Dendritic cell treated with granulocyte-macrophage colony-stimulating factor and Interleukin-4, amounts not matched to agents 40 ng/mL and 50 ng/mL, for 4 days (primary cell): ENCODE data around the gene PRKCD.

Experiments used
- H3K27ac Mint-ChIP-seq: one replicate; pipeline ENCODE4 v1.8.0; 2022; ENCODE audit warnings: mild to moderate bottlenecking, mixed read lengths
- H3K27me3 Mint-ChIP-seq: one replicate; pipeline ENCODE4 v1.8.0; 2022; ENCODE audit warnings: mild to moderate bottlenecking, mixed read lengths
- H3K36me3 Mint-ChIP-seq: one replicate; pipeline ENCODE4 v1.8.0; 2022; ENCODE audit warnings: low read depth, mixed read lengths
- H3K4me1 Mint-ChIP-seq: one replicate; pipeline ENCODE4 v1.8.0; 2022; ENCODE audit warnings: low read depth, mixed read lengths
- H3K4me3 Mint-ChIP-seq: one replicate; pipeline ENCODE4 v1.8.0; 2022; ENCODE audit warnings: mild to moderate bottlenecking, moderate library complexity, mixed read lengths
- H3K9me3 Mint-ChIP-seq: one replicate; pipeline ENCODE4 v1.8.0; 2022; ENCODE audit warnings: mixed read lengths
- intact Hi-C: fragments of 100-400 bp; cut with micrococcal nuclease; formaldehyde crosslinking; loops from one replicate; pipeline ENCODE4 v1.15.0; 2022

PRKCD gene

GRCh38 chr3:53223025-53223424 is 62.0 kb downstream of the PRKCD start:
- peaks cover 22% of the 10 kb centered on the region for H3K4me1 Mint-ChIP-seq
- peaks cover 62% of the 10 kb centered on the region for H3K36me3 Mint-ChIP-seq
- no peaks in the 10 kb centered on the region for H3K27me3 Mint-ChIP-seq
- no peaks in the 10 kb centered on the region for H3K9me3 Mint-ChIP-seq
- H3K4me3 Mint-ChIP-seq = no peak overlapping the region
- peak overlapping the region; percentile 19 for H3K27ac Mint-ChIP-seq
- intact Hi-C loops = no loop called here

GRCh38 chr3:53223541-53223966 is 62.5 kb downstream of the PRKCD start:
- peaks cover 17% of the 10 kb centered on the region for H3K4me1 Mint-ChIP-seq
- no peaks in the 10 kb centered on the region for H3K27me3 Mint-ChIP-seq
- no peak overlapping the region for H3K27ac Mint-ChIP-seq
- intact Hi-C loops = no loop called here
- H3K9me3 Mint-ChIP-seq = no peaks in the 10 kb centered on the region
- H3K4me3 Mint-ChIP-seq = no peak overlapping the region
- peaks cover 67% of the 10 kb centered on the region for H3K36me3 Mint-ChIP-seq

DNA sequence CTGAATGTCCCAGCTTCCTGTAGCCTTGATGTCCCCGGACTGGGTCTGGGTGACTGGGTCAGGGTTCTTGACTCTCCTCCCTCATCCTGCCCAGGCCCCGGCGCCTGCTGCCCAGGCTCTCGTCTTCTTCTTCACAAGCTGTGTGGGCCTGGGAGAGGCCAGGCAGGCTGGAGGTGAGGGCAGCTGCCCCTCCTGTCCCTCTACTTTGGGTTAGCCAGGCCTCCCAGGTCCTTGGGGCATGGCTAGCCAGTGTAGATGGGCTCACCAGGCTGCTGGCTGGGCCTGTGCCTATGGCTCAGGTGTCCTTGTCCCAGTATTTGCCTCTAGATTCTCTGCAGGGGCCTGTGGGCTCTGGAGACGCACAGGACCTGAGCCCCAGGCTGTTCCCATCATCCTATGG is 63.0 kb downstream of the PRKCD start:
- Mint-ChIP-seq H3K4me3 (no peak overlapping the region), H3K4me1 (peaks cover 17% of the 10 kb centered on the region), H3K27me3 (no peaks in the 10 kb centered on the region), H3K27ac (no peak overlapping the region), H3K9me3 (no peaks in the 10 kb centered on the region), H3K36me3 (peaks cover 72% of the 10 kb centered on the region)
- intact Hi-C loops = no loop called here

- H3K4me3 Mint-ChIP-seq = no peak overlapping the region
- H3K36me3 Mint-ChIP-seq = peaks cover 77% of the 10 kb centered on the region
- H3K27ac Mint-ChIP-seq = peak overlapping the region; percentile 41
- H3K27me3 Mint-ChIP-seq = no peaks in the 10 kb centered on the region
- H3K4me1 Mint-ChIP-seq = peaks cover 17% of the 10 kb centered on the region
- no peaks in the 10 kb centered on the region for H3K9me3 Mint-ChIP-seq
- intact Hi-C loops = no loop called here
Measured at GRCh38 chr3:53224536-53224935, 63.5 kb downstream of the PRKCD start.

- no peaks in the 10 kb centered on the region for H3K9me3 Mint-ChIP-seq
- H3K27me3 Mint-ChIP-seq = no peaks in the 10 kb centered on the region
- peak overlapping the region; percentile 41 for H3K27ac Mint-ChIP-seq
- peaks cover 10% of the 10 kb centered on the region for H3K4me1 Mint-ChIP-seq
- intact Hi-C loops = no loop called here
- H3K36me3 Mint-ChIP-seq = peaks cover 84% of the 10 kb centered on the region
- H3K4me3 Mint-ChIP-seq = no peak overlapping the region
Measured at GRCh38 chr3:53225181-53225580, 64.2 kb downstream of the PRKCD start.

GRCh38 chr3:53225651-53226050 is 64.6 kb downstream of the PRKCD start:
- Mint-ChIP-seq H3K9me3 (no peaks in the 10 kb centered on the region), H3K36me3 (peaks cover 88% of the 10 kb centered on the region), H3K4me1 (peaks cover 8% of the 10 kb centered on the region), H3K27me3 (no peaks in the 10 kb centered on the region), H3K4me3 (no peak overlapping the region), H3K27ac (no peak overlapping the region)
- intact Hi-C loops = no loop called here

- Mint-ChIP-seq H3K36me3 (peaks cover 95% of the 10 kb centered on the region), H3K27ac (no peak overlapping the region), H3K9me3 (no peaks in the 10 kb centered on the region)
Measured at GRCh38 chr3:53226142-53226840, 65.3 kb downstream of the PRKCD start.

GRCh38 chr3:53226841-53227407 is 65.9 kb downstream of the PRKCD start:
- Mint-ChIP-seq H3K4me1 (peaks cover 8% of the 10 kb centered on the region), H3K27me3 (no peaks in the 10 kb centered on the region), H3K27ac (no peak overlapping the region), H3K9me3 (no peaks in the 10 kb centered on the region), H3K36me3 (peaks cover 100% of the 10 kb centered on the region), H3K4me3 (no peak overlapping the region)
- intact Hi-C loops = no loop called here

More at GRCh38 chr3:53226142-53226840, 65.3 kb downstream of the PRKCD start:
- intact Hi-C loops = no loop called here
- H3K27me3 Mint-ChIP-seq = no peaks in the 10 kb centered on the region
- peaks cover 8% of the 10 kb centered on the region for H3K4me1 Mint-ChIP-seq
- H3K4me3 Mint-ChIP-seq = no peak overlapping the region

DNA sequence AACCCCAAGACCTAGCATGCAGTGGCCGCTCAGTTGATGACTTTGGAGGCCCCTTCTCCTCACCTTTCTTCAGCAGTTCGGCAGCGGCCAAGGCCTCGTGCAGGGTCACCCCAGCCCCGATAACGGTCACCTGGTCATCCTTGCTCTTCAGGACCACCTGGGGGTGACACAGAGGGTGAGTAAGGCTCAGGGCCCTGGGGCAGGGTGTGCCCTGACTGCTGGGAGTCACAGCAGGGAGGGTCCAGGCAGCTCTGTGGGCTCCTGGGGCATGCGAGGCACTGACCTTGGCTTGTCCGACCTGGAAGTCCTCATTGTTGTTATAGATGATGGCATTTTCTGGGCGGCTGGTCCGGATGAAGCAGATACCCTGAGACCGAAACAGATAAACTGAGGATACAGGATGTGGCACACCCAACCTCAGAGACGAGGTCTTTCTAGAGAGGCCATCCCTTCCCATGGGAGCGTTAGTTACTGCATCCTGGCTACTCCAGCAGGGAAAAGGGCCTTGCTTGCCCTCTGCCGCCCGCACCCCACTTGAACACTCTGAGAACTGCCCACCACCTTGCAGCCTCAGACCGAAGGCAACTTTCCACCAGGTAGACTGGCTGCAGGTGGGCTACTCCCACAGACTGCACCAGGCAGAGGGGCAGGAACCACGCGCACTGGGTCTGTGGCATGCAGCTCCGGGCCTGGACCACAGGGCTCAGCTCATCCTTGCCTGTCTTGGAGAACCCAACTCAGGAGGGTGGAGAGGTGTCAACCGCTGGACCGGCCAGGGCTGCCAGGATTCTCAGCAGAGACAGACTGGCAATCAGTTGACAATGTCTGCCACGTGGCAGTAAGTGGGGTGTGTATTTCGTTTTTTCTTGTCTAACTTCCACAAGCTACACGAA is 67.2 kb downstream of the PRKCD start:
- Mint-ChIP-seq H3K27ac (no peak overlapping the region), H3K4me1 (peaks cover 8% of the 10 kb centered on the region), H3K36me3 (peaks cover 100% of the 10 kb centered on the region), H3K4me3 (no peak overlapping the region), H3K27me3 (no peaks in the 10 kb centered on the region), H3K9me3 (no peaks in the 10 kb centered on the region)
- intact Hi-C loops = no loop called here

DNA sequence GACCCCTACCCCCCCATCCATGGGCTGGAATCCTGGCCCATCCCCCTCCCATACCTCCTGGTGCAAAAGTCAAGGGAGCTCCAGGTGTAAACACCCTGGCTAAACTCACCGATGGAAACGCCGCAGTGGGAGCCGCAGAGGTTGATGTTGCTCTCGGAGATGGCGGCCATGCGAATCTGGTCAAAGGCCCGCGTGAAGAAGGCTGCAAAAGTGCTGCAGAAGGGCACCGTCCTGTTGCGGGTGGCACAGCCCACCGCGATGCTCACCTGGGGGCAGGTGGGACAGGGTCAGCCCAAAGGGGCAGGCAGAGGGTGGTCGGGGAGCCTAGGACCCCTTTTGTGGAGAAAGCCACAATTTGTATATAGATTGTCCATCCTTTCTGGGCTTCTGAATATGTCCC is 68.2 kb downstream of the PRKCD start:
- intact Hi-C loops = no loop called here
- Mint-ChIP-seq H3K4me1 (peaks cover 17% of the 10 kb centered on the region), H3K9me3 (no peaks in the 10 kb centered on the region), H3K27me3 (no peaks in the 10 kb centered on the region), H3K4me3 (no peak overlapping the region), H3K36me3 (peaks cover 100% of the 10 kb centered on the region), H3K27ac (no peak overlapping the region)

DNA sequence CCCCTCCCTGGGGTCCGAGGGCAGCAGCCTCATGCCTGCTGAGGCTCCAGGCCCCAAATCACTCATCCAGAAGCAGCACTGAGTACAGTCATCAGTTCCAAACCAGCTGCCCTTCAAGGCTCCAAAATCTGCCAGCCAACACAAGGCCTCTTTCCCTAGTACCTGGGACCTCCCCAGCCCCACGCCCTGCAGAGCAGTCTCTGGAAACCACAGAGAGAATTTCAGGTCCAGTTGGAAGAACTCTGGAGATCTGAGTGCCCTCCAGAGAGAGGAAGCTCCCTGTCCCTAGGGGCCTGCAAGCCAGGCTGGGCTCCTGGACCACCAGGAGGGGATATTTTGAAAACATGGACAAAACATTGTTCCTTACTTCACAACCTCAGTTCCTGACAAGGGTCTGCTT is 68.6 kb downstream of the PRKCD start:
- intact Hi-C loops = no loop called here
- Mint-ChIP-seq H3K9me3 (no peaks in the 10 kb centered on the region), H3K27ac (no peak overlapping the region), H3K36me3 (peaks cover 100% of the 10 kb centered on the region), H3K4me3 (no peak overlapping the region), H3K4me1 (peaks cover 21% of the 10 kb centered on the region), H3K27me3 (no peaks in the 10 kb centered on the region)

DNA sequence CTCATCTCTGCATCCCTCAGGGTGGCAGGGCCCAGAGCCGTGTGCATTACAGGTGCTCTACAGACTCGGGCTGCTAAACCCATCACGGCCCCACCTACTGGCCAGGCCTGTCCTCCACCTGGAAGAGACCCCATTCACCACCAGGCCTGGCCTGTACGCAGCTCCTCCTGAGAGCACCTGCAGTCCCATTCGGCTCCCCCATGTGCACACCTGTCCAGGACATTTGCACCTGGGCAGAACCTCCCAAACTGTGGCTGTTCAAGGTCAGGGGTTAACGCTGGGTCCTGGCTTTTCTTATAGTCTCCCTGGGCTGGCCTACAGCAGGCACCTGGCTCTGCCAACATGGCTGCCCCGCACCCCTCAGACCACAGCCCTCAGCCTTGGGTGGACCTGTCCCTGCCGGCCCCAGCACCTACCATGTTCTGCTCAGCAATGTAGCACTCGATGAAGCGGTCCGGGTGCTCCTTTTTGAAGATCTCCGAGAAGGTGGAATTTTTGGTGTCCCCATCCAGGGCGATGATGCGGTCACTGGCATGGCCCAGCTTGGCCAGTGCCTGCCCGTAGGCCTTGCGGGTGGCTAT is 69.1 kb downstream of the PRKCD start:
- no peaks in the 10 kb centered on the region for H3K27me3 Mint-ChIP-seq
- intact Hi-C loops = no loop called here
- peaks cover 100% of the 10 kb centered on the region for H3K36me3 Mint-ChIP-seq
- peaks cover 27% of the 10 kb centered on the region for H3K4me1 Mint-ChIP-seq
- no peak overlapping the region for H3K4me3 Mint-ChIP-seq
- no peak overlapping the region for H3K27ac Mint-ChIP-seq
- H3K9me3 Mint-ChIP-seq = no peaks in the 10 kb centered on the region

GRCh38 chr3:53230789-53231188 is 69.8 kb downstream of the PRKCD start:
- Mint-ChIP-seq H3K9me3 (no peaks in the 10 kb centered on the region), H3K4me3 (no peak overlapping the region), H3K27me3 (no peaks in the 10 kb centered on the region), H3K4me1 (peaks cover 33% of the 10 kb centered on the region), H3K27ac (no peak overlapping the region), H3K36me3 (peaks cover 100% of the 10 kb centered on the region)
- intact Hi-C loops = no loop called here
